Epidermal melanocyte (primary cell): Measurements from ENCODE around the gene HMOX2.

Source experiments
- DNase-seq: peaks from one replicate; pipeline ENCODE4 v3.0.0; 2011; ENCODE audit warnings: low spot score; ENCODE audit not compliant: insufficient read length

HMOX2 gene

DNA sequence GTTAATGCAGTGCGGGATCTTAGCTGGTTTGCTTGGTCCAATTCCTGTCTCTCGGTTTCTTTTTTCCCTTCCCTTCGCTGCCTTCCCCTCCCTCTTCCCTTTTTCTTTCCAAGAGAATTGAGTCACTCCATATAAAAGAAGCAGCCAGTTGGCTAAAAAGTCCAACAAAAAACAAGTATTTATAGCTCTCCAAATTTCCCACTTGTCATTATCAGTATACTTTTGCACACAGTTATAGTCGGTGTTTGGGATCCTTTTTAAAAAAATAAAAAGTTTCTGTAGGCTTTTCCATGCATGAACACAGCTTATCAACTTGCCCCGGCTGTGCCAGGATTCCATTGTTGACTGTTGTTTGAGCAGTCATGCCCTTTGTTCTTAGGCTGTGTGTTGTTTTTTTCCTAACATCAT is 24.9 kb downstream of the HMOX2 start:
- DNase-seq: no peak

DNA sequence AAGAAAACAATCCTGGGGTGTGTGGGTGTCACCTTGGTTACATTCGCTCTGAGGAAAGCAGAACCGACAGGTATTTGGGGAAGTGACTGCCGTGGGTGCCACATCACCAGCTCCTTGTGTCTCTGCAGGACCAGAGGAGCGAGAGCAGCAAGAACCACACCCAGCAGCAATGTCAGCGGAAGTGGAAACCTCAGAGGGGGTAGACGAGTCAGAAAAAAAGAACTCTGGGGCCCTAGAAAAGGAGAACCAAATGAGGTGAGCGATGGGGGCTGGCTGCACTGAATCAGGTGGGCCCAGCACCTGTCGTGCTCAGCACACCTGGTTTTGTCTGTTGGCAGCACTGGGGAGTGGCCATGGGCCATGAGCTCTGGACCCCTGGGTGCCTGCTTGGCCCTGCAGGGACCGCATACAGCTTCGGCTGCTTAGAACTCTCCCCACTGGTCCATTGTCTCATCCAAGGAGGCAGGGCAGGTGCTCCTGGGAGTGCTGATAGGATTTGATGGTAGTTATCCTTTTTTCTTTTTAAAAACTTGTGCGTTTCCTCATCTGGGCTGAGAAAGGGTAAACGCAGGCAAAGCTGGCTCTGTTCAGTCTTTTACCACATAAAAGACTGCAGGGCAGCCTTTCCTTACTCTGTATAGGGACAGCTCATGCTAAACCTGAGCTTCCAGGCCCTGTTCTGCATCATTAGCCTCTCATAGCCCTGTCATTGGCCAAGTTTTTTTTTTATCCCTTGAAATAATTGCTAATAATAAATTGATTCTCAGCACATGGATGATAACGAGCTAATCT is 29.4 kb downstream of the HMOX2 start:
- DNase-seq: no peak

DNA sequence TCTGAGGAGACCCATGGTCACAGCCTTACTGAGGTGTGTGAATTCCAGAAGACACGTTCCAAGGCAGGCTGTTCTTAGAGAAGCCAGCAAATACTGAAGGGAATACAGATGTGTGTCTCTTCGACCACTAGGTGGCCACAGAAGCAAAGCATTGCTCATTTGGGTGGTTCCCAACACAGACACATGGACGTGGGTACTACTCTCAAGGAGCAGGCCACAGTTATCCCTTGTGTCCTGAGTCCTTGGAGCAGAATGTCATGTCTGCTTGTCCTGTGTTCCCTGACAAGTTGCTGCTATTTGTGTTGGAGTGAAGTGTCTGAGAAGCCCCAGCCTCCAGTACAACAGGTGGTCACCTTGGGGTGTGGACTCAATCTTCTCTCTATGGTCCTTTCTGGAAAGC is 30.3 kb downstream of the HMOX2 start:
- DNase-seq: peak; percentile 75

DNA sequence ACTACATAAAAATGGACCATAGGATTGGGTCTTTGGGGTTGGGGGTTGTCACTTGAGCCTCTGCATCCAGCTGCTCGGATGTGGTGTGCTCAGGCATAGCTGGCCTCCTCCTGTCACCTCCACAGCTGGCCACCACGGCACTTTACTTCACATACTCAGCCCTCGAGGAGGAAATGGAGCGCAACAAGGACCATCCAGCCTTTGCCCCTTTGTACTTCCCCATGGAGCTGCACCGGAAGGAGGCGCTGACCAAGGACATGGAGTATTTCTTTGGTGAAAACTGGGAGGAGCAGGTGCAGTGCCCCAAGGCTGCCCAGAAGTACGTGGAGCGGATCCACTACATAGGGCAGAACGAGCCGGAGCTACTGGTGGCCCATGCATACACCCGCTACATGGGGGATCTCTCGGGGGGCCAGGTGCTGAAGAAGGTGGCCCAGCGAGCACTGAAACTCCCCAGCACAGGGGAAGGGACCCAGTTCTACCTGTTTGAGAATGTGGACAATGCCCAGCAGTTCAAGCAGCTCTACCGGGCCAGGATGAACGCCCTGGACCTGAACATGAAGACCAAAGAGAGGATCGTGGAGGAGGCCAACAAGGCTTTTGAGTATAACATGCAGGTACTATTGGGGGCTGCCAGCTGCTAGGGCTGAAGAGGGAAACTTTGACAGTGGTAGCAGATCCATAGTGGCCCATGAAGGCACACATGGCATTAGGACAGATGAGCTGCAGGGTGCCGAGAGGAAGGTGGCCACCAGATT is 31.6 kb downstream of the HMOX2 start:
- DNase-seq: no peak

DNA sequence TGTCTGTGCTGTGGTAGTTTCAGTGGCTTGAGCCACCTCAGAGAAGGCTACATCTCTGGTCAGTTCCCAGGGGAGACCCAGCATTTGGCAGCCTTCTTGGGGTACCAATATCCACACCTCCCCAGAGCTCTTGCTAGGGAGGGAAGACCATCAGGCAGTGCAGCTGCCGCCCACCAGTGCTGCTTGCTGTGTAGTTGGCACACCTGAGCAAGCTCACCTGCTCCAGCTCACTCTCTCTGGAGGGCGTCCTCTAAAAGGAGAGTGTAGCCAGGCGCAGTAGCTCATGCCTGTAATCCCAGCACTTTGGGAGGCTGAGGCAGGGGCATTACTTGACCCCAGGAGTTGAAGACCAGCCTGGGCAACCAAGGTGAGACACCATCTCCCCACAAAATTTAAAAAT is 32.6 kb downstream of the HMOX2 start:
- DNase-seq: no peak

DNA sequence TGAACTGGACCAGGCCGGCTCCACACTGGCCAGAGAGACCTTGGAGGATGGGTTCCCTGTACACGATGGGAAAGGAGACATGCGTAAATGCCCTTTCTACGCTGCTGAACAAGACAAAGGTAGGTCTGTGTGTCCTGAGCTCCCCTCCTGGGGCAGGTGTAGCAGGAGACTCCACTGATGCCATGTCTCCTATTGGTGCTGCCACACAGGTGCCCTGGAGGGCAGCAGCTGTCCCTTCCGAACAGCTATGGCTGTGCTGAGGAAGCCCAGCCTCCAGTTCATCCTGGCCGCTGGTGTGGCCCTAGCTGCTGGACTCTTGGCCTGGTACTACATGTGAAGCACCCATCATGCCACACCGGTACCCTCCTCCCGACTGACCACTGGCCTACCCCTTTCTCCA is 33.2 kb downstream of the HMOX2 start:
- no peak for DNase-seq

DNA sequence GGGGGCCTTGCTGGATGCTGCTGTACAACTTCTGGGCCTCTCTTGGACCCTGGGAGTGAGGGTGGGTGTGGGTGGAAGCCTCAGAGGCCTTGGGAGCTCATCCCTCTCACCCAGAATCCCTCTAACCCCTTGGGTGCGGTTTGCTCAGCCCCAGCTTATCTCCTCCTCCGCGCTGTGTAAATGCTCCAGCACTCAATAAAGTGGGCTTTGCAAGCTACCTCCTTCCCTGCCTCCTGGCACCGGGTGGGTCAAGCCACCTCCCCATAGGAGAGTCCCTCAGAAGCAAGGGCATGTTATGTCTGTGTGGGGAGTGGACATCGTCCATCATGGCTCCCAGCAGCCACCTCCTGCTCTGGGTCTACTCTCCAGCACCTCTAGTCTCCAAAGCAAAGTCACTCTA is 33.9 kb downstream of the HMOX2 start:
- DNase-seq: no peak

DNA sequence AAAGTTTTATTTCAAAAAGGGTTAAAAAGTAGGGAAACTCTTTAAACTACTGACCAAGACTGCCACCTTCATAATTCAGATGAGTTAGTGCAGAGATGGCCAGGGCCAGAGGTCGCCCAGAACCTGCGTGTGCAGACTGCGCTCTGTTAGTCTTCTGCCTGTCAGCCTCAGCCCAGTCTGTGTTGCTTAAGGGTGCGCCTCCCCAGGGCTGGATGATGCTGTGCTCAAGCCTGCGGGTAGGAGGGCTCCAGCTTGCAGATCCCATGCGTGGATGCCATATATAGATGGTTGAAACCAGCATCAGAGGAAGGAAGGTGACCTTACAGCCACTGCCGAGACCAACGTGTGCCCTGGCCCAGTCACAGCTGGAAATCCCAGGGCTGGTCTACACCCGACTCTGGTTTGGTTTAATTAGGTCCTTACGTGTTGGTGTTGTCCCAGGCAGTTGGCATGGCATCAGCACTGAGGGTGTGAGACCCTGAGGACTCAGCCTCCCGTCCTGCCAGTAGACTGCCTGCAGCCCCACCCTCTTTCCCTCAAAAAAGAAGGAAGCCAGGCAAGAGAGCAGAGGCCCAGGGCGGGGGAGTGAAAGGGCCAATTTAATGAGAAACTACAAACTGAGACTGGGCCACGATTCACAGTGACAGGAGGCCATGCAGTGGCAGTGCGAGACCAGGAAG is 34.7 kb downstream of the HMOX2 start:
- no peak for DNase-seq

DNA sequence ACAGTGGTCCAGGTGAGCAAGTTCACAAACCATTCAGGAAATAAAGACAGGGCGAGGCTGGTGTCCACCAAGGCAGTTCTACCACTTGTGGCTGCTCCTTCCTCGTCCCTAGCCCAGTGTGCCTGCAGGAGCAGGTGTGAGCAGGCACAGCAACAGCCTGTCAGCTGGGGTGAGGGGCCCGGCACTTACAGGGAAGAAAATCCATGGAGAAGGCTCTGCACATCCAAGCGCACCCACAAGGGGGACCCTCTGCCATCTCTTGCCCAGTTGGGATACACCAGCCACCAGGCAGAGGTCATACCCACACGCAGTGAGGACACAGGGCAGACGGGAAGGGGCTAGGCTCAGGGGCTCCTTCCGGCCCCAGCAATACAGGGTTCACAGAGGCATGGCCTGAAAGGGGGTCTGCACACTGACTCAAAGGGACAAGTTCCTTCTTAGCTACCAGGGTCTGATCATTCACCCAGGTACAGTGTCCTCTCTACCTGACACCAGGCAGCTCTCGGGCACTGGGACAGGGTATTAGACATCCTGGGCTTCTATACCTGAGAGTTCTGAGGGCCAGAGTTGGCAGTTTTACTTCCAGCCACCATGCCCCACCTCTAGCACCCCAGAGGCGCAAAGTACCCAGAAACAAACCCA is 35.4 kb downstream of the HMOX2 start:
- no peak for DNase-seq

DNA sequence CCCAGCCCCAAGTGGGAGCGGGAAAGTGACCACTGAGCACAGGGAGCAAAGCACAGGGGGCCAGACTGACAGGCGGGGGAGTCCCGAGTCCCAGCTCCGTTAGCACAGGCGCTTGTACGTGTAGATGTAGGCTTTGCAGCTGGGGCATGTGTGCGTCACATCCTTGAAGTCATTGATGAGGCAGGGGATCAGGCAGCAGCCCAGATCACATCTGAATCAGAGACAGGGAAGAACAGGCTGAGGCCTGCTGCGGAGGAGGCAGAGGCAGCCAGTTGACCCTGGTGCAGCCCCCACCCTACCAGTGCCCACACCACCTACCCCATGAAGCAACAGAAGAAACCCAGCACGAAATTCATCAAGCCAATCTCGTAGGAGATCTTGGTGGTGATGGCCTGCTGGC is 36.3 kb downstream of the HMOX2 start:
- no peak for DNase-seq

DNA sequence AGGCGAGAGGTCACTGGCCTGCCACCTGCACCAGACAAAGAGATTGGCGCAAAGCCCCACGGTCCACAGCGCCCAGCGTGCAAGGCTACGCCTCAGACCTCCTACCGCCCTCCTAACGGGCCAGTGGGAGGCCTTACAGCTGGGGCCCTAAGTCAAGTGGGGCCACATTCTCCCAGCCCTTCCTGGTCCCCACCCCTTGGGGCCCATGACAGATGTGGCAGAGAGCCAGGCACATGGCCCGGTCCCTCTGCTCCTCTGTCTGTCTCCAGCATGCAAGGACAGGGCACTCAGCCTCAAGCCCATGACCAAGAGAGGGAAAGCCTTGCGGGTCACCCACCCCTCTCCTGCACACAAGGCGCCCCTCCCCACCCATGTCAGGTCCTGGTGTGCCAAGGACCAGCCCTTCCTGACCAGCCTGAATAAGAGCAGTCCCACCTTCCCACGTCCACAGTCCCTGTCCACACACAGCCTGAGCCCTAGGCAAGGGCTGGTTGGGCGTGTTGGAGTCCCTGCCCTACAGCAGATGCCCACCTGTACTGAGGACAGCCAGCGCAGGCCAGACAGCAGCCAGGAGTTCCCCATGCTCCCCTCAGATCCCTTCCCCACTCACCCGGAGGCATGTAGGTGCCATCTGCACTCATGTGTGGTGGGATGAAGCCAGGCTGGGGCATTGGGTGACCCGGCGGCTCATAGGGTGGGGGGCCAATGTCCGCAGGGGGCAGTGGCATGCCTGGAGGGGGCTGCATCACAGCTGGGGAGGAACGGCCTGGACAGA is 37.1 kb downstream of the HMOX2 start:
- DNase-seq: no peak

DNA sequence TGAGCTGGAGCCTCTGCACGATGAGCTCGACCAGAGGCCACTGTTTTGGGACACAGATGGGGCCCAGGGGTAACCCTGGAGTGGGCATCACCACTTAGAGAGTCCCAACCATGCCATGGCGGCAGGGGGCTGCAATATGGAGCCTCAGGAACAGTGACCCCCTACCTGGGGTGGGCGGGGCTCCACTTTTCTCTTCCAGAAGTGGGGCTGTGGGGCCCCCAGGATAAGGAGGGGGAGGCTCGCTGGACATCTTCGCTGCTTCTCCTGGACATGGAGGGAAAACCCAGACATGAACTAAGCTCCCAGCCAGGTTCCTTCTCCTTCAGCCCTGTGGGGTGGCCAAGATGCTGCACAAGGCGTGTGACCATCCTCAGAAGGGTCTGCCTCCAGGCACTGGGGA is 37.7 kb downstream of the HMOX2 start:
- no peak for DNase-seq

DNA sequence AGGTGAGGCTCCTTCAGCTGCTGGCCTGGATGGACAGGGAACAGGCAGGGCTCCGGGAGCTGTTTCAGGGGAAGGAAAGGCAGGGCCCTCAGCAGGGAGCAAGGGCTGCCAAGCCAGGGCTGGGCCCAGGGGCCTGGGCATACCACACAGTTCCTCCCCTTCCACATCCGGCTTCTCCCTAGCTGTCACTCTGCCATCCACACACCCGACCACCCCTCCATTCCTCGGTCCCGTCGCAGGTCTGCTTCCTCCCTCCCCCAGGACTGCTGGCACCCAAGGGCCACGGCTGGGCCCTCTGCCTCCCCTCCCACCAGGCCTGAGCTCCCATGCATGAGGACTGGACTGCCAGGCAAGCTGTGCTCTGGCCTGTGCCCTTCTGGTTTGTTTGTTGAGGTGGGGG is 38.4 kb downstream of the HMOX2 start:
- DNase-seq: no peak

DNA sequence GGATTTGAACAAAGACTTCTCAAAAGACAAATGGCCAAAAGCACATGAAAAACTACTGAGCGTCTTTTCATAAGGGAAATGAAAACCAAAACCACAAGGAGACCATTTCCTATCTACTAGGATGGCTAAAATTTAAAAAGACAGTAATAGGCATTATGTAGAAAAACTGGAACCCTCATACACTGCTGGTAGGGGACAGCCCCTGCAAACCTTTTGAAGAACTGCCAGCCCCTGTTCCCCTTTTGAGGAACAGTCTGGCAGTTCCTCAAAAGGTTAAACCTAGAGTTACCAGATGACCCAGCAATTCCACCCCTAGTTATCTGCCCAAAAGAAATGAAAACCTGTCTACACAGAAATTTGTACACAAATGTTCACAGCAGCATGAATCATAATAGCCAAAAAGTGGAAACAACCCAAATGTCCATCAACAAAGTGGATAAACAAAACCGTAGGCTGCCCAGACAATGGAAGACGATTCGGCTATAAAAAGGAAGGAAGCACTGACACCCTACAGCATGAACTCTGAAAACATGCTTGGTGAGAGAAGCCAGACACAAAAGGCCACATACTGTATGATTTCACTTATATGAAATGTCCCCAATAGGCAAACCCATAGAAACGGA is 39.5 kb downstream of the HMOX2 start:
- peak; percentile 52 for DNase-seq

DNA sequence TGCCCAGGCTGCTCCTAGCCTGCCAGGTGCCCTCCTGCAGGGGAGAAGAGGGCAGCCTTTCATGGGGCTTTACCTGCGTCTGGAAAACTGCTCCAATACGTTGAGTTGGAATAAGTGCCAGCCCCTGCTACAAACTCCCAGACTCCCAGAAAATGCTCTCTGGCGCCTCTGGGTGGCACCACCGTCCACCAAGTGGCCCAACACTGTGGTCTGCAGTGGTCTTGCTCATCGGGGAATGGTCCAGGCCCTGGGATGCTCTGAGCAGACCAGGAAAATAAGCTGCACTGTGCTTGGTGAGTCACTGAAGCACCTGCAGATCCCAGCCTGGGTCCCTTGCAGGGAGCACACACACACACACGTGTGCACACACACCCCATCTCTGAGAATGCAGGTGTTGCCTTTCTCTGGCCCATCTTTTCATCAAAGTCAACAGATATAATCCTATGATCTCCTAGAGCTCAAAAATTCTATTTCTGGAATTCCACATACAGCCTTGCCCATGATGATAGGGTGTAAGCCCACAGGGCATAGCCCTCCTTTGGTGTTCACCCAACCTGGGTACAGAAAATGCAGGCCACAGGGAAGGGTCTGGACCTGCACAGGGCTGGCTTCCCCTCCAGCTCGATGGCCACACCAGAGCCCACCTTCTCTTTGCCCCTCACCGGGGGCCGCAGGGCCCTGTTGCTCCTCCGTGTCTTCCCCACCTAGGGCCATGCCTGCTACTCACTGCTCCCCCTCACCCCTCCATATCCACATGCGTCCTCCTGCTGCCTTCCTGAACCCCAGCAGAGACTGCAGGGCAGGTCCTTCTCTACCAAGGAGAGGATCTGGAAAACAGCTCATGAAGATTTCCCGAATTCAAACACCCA is 41.8 kb downstream of the HMOX2 start:
- DNase-seq: no peak

DNA sequence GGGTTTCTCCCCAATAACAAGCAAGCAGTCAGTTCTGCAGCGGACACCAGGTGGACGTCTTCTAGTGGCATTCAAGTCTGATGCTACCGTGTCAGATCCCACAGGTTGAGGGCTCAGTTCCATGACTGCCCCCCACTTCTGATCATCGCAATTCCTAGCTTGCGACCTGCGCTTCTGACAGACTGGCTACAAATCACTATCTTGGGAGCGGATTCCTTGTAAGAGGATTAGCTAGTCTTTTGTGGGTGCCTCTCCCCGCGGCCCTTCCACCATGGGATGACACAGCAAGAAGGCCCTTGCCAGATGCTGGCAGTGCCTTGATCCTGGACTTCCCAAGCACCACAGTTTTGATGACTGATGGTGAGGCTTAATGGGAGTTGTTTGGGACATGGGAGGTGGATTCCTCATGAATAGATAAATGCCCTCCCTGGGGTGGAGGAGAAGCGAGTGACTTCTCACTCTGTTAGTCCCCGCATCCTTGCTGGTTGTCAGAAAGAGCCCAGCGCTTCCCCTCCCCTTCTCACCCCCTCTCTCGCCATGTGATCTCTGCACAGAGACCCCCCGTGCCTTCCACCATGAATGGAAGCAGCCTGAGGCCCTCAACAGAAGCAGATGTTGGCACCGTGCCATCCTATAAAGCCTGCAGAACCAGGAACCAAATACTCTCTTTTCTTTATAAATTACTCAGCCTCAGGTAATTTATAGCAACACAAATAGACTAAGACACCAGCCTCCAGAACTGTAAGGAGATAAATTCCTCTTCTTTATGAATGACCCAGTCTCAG is 43.3 kb downstream of the HMOX2 start:
- no peak for DNase-seq

DNA sequence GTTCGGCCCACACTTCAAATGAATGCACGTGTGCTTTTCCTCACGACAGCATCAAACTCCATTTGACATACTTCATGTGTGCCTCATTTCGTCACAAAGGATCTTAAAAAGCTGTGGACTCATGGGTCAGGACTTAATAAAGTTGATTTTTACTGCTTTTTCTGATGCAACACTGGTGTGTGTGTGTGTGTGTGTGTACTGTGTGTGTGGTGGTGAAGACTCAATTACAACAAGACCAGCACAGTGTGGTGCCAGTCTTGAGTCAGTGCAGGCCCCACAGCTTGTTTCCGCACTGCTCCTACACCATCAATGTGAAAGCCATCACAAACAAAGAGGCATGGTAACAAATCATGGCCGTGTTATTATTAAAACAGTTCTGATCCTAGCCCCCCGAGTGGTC is 44.7 kb downstream of the HMOX2 start:
- no peak for DNase-seq

DNA sequence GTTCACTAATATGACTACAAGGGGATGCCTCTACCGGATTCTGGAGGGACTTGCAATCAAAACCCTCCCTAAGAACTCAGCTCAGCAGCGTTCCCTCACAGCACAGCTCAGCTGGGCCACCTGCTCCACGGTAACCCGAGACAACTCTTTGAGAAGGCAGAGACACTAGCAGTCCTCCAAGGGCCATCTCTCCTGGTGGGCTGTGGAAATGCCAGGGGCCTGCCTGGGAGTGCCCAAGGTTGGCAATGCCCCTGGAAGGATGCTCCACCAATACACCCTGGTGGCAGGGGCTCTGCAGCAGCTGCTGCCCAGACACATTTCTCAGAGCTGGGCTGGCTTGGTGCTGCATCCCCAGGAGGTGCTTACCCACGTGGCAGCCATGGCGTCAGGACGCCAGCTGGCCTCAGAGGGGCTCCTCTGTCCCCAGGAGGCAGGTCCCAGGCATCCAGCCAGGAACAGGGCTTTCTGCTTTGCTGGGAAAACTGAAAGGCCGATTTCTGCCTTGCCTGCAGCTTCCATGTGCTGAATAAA is 45.9 kb downstream of the HMOX2 start:
- DNase-seq: no peak

DNA sequence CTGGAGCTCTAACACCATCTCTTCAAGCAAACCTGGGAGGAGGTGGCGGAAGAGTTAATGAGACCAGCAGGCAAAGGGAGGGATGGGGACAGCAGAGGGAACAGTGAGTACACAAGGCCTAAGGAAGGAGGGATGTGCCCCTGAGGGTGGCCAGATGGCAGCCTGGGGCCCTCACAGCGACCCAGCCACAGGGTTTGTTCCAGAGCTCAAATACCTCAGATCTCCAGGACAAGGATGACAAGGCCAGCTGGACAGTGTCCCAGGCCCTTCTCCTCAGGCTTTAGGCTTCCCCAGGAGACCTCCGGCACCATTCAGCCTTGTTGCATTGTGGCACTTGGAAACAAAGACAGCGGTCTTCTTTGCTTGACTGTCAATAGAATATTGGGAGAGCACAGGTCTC is 47.5 kb downstream of the HMOX2 start:
- no peak for DNase-seq
